OCI-LY3 (cell line): ENCODE measurements around the gene VTI1A.

ENCODE experiments used
- CTCF ChIP-seq: fragments of 200-600, 300-600 bp; sonication (generic); IDR thresholded peaks from 2 replicates; pipeline ENCODE4 v1.5.1; 2014; ENCODE audit warnings: antibody characterized with exemption, low read length, low read depth
- EZH2phosphoT487 ChIP-seq: fragments of 200-600 bp; shearing (Covaris generic); IDR thresholded peaks from 2 replicates; pipeline ENCODE4 v1.6.1; 2018; ENCODE audit warnings: antibody characterized with exemption, mixed run types, low read depth

DNA sequence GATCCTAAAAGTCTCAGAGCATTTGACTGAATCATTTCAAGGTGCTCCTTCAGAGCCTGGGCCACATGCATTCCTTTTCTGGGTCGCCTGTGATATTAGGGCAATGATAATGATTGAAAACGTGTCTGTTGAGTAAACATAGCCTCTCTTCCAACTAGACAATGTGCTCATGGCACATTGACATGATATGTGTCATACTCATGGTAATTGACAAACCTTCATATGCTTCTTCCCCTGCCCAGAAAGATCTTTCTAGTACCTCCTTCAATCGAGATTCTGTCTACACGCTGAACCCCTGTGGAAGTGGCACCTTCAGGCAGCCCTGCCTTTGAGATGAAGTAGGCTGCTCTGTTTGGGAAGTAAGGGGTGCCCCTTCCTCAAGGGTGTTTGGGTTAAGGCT lies 404.2 kb downstream of the VTI1A start:
- TF ChIP-seq EZH2phosphoT487 (no peak), CTCF (no peak)
